Kidney glomerular epithelial cell (primary cell): ENCODE measurements around the gene OOSP3.
"Not testable (repeated sequence)": the region's sequence is repeated elsewhere in the genome, so short reads cannot be mapped to it uniquely, and the experiment has no call there.

Source experiments
- DNase-seq: peaks from one replicate; lab custom pipeline; 2025; lab: John Stamatoyannopoulos, UW

The OOSP3 gene

DNA sequence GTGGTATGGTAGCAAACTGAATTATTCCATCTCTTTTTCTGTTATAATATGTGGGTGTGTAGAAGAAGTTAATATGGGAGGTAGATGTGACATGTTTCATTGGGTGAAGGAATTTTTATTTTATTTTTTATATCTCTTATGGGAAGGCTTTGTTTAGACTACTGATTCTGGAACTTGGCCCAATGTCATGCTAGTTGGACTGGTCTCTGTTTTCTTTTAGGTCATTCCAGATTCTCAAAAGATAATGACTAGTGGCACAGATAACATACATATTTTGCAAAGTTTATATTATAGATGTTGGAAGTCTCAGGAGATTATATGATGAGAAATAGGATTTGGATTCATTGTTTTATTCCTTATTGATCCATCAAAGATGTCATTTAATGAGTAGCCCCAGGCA lies 1.3 kb upstream of the OOSP3 start:
- no peak for DNase-seq

DNA sequence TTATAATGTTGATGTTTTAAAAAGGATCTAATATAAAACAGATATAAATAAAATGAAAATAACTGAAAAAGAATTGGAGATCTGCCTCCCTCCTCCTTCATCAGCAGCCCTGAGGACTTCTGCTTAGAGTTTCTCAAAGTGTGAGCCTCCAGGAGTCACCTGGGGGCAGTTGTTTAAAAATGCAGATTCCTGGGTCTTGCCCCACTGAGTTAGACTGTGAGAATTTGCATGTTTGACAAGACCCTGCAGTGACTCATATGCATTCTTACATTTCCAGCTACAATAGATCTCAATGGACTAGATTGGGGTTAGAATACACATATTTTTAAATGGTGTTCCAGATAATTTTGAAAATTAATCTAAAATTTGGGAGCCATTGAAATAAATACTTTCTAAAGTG lies 798 bp upstream of the OOSP3 start:
- no peak for DNase-seq

DNA sequence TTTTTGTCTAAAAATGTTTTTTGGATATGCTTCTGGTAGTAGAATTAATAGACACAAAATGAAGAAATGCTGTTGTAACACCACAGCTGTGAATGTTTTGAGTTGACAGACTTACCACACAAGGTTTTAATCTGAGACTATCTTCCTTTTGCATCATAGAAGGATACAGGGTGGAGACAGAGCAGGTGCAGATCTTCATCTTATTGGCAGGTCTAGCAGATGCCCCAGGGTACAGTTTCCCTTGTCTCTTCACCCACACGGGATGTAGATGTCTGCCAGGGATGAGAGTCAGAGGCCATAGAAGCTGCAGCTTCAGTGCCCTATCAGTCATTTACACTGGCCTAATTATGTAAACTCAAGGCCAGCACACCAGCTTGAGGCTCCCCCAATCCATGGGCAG lies 985 bp downstream of the OOSP3 start:
- no peak for DNase-seq

DNA sequence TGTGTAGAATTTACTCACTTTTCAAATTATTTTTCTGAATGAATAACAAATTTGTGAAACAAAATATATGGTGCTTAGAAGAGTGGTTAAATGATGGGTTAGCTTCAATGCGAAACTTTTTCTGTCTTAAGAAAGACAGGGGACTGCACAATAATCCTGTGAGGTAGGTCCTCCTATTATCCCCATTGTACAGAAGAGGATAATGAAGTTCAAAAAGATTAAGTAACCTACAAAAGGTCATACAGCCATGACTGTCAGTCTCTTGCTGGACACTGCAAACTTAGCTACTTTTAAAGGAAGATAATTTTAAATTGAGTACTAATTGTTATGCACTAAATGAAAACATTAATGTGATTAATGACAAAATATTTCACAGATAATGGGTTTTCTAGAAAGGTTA lies 5.0 kb downstream of the OOSP3 start:
- no peak for DNase-seq

DNA sequence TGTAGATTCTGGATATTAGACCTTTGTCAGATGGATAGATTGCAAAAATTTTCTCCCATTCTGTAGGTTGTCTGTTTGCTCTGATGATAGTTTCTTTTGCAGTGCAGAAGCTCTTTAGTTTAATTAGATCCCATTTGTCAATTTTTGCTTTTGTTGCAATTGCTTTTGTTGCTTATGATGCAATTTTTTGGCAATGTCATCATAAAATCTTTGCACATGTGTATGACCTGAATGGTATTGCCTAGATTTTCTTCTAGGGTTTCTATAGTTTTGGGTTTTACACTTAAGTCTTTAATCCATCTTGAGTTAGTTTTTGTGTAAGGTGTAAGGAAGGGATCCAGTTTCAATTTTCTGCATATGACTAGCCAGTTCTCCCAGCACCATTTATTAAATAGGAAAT lies 8.6 kb downstream of the OOSP3 start:
- DNase-seq = not testable (repeated sequence)

DNA sequence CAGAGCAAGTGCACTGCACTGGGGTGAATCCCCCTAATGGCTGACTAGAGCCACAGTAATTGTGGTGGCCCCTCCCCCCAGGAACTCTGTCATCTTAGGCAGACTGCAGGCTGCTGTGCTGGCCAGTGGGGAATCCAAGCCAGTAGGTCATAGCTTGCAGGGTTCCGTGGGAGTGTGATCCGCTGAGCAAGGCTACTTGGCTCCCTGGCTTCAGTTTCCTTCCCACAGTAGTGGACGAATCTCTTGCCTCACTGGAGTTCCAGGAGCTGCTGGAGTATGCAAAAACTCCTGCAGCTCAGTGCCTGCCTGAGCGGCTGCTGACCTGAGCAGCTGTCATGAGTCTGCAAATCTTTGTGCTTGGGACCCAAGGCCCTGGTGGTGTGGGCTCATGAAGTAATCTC lies 13.2 kb downstream of the OOSP3 start:
- peak; percentile 49 for DNase-seq

DNA sequence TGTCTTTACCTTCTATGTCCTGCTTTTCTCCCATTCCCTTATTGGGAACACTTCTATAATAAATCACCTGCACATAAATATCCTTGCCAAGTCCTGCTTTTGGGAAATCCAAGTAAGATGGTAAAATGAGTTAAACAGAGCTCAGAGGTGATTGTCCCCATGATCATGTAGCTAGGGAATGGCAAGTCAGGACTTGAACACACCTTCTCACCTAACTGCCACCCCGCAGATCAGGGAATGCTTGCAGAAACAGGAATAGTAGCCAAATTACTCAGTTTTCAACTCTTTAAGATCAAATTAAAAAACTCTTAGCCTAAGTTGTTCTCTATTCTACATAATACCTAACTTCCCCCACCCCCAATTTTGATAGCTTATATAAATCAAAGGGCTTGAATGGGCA lies 16.0 kb downstream of the OOSP3 start:
- DNase-seq = no peak

DNA sequence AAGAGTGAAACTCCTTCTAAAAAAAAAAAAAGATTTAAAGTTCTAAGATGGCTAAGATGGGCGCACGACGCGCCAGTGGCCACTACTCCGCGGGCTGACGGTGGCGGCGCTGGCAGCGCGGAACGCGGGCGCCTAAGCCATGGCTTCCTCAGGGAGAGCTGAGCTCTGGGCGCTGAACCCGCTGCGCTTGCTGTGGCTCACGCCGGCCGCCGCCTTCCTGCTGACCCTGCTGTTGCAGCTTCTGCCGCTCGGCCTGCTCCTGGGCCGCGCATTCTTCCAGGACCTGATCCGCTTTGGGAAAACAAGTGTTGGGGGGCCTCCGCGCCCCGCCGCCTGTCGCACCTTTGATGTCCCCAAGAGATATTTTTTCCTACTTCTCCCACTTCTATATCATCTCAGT lies 19.5 kb downstream of the OOSP3 start:
- DNase-seq = no peak

DNA sequence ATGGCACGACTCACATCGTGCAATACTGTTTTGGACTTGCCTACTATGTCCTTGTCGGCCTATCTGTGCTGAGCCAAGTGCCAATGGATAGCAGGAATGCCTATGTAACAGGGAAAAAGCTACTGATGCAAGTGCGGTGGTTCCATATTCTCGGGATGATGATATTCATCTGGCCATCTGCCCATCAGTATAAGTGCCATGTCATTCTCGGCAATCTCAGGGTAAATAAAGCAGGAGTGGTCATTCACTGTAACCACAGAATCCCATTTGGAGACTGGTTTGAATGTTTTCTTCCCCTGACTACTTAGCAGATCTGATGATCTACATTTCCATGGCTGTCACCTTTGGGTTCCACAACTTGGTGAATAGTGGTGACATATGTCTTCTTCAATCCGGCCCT lies 20.1 kb downstream of the OOSP3 start:
- DNase-seq = no peak

DNA sequence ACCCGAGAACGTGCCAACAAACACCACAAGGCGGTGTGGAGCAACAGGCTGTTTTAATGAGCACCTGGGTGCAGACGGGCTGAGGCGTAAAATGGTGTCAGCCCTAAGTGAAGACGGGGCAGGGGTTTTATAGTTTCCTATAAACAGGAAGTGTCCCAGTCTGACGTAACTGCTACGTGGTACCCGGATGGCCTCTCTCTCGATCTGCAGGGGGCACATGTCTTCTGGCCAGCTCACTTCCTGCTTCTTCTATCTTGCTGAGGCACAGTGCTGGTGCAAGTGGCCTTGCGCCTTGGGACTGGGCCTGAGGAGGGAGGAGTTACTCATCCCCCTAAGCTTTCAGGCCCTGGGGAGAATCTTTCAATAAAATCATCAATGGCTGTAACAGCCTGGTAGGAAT lies 20.9 kb downstream of the OOSP3 start:
- no peak for DNase-seq

DNA sequence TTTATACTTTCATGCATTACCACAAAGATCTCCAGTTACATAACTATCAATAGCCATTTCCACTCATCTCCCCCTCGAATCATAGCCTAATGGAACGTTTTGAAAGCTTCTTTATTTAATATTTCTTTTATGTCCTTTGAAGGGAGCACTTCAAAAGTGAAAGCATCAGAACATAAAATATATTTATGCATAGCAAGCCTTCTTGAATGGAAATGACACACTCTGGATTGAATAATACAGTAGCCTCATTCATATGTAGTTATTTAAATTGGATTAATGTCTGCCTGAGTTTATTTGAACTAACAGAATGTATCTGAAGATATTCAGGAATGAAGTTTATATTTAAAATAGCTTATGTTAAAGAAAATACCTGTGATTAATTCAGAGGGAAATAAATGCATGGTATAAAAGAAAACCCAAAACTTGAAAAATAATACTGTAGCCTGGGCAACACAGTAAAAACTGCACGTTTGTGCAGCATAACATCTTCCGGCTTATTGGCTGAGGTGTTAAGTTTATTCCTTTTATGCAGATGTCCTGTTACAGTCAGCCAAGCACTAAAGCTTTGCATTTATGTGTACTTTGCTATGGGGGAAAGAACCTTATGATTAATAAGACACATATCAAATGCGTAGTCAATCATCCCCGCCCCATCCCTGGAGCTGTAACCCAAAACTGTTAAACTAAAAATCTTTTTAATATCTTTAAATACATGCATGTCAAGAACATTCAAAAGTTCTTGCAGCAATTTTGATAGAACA lies 22.0 kb downstream of the OOSP3 start:
- DNase-seq = no peak

DNA sequence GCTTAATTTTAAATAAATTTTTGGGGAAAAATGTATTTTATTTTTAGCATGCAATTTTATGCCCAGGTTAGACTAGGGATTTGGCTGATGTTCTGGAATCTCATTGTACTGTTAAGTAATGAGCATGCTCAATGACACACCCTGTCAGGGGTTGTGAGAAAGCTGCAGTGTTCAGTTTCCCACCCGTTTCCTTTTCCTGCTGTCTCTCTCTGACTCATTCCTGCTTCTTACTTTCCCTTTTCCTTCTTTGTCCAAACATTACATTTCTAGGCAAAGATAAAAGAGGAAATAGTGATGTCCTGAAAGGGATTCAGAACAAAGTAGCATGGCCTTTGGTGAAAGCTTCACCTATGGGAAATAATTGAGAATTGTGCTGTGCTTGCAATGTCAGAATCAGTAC lies 22.7 kb downstream of the OOSP3 start:
- DNase-seq = no peak

DNA sequence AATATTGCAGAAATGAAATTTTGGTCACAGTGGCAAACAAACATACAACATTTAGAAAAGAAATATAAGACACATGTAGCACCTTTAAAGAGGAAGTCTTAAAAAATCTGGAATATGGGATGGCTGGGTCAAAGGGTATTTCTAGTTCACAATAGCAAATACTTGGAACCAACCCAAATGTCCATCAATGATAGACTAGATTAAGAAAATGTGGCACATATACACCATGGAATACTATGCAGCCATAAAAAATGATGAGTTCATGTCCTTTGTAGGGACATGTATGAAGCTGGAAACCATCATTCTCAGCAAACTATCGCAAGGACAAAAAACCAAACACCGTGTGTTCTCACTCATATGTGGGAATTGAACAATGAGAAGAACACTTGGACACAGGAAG lies 25.0 kb downstream of the OOSP3 start:
- not testable (repeated sequence) for DNase-seq

DNA sequence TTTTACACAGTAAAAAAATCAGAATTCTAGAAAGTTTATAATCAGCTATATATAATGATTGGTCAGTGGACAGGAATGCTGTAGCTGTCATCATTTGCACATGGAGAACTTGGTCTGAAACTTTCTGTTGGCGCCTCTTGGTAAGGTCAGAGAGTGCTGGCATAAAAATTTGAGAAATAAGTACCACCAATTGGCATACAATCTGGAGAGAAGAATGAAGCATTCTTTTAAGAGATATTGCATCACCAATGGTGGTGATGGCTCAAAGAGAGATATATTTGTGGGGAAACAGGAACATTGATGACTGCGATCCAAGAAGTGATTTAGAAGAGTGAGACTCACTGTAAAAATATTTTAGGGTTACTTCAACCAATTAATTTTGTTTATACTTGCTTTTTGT lies 39.9 kb downstream of the OOSP3 start:
- no peak for DNase-seq

DNA sequence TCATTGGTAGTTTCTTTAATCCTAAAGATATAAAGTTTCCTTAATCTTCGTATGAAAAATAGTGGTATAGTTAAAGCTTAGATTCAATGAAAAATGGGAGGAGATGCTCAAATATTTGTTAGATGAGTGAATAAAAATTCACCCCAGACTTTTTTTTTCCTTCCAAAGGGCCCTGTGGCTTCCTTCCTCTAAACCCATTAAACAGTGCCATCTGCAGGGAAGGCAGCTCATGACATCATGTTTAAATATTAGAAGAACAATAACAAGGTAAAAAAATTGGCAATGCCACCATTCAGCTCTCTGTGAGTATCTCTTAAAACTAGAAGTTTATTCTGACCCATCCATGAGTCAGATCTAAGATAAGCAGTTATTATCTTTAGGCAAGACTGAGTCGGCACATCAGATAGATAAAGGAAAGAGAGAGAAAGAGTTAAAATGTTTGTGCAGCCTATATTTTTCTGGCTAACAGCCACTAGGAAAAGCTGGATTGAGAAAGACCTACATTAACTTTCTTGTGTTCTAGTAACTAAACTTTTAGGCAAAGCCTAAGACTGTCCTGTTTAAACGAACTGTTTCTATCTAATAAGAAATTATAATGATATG lies 40.5 kb downstream of the OOSP3 start:
- DNase-seq = peak; percentile 44

DNA sequence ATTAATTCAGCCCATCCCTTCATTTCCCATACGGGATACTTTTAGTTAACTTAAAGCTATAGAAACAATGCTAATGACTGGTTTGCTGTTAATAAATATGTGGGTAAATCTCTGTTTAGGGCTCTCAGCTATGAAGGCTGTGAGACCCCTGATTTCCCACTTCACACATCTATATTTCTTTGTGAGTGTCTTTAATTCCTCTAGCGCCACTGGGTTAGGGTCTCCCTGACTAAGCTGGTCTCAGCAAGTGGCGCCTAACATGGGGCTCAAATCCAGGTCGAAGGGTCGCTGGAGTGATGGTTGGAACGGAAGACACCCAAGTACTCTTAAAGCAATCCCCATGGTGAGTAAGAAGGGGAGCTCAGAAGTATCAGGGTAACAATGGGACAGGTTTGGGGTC lies 45.2 kb downstream of the OOSP3 start:
- DNase-seq = no peak

DNA sequence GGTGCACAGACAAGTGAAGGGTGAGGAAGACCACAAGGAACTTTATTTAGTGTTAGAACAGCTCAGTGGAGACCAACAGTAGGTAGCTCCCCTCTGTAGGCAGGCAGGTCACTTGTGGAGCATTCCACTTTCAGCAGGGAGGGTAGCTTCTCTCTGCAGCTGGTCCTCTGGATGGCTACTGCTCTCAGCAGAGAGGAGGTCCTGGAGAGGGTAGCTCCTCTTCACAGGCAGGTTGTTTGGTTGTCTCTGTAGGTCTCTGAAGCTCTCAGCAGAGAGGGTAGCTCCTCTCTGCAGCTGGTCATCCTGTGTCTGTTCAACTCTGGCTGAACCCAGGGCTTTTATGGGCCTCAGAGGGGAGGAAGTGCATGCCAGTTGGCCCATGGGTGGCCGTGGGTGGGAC lies 53.1 kb downstream of the OOSP3 start:
- DNase-seq = no peak

DNA sequence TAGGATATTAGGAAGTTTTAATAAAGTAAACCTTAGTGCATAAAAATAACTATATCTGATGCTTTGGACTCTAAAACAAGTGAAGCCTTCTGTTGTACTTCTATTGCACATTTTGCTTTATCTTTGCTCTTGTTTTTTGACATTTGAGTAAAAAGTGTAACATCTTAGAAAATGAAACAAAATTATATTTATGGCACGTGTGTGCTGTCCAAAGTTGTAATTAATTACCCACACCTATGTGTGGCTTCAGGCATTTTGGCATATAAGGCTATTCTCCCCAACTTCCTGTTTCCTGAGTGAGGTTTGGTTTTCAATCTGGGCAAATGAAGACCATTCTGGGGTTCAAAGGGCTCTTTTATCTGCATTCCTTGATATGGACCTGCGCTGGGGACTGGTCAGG lies 59.5 kb downstream of the OOSP3 start, which contains the start of gene OOSP1:
Gene OOSP1 (plus strand): TSS at position 301 of the 400 bp plus-strand sequence. CDS start 23 bp downstream, at position 324.
- no peak for DNase-seq

DNA sequence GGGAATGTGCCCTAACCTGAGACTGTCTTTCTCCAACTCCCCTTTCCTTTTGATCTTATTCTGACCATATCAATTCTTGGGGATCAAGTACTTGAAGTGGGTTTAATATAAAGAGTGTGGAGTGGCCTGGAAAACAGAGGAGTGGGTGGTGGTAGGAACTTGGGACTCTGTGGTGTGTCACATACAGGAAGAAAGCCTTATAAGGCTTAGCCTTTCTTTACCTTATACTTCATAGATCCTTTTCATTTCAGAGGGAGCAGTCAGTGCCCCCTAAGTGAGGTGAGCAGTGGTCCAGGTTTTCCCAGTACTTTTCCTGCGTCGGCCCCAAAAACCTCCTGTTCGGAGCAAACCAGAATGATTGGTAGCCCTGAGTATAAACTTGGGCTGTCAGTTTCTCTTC lies 60.1 kb downstream of the OOSP3 start:
- DNase-seq = no peak

DNA sequence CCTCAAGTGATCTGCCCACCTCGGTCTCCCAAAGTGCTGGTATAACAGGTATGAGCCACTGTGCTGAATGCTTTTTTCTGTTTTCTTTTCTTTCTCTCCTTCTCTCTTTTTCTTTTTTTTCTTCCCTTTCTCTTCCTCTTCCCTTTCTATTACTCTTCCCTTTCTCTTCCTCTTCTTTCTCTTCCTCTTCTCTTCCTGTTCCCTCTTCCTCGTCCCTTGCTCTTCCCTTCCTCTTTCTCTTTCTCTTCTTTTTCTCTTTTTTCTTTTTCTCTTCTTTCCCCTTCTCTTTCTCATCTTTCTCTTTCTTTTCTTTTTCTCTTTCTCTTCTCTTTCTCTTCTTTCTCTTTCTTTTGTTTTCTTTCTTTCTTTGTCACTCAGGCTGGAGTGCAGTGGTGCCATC lies 60.9 kb downstream of the OOSP3 start:
- no peak for DNase-seq

DNA sequence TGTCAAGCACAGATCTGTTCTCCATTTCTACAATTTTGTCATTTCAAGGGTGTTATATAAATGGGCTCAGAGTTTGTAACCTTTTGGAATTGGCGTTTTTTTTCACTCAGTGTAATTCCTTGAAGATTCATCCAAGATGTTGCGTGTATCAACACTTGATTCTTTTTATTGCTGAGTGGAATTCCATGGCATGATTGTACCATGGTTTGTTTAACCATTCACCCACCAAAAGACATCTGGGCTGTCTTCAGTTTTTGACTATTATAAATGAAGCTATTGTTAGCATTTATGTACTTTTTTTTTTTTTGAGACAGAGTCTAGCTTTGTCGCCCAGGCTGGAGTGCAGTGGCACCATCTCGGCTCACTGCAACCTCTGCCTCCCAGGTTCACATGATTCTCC lies 62.5 kb downstream of the OOSP3 start:
- no peak for DNase-seq

DNA sequence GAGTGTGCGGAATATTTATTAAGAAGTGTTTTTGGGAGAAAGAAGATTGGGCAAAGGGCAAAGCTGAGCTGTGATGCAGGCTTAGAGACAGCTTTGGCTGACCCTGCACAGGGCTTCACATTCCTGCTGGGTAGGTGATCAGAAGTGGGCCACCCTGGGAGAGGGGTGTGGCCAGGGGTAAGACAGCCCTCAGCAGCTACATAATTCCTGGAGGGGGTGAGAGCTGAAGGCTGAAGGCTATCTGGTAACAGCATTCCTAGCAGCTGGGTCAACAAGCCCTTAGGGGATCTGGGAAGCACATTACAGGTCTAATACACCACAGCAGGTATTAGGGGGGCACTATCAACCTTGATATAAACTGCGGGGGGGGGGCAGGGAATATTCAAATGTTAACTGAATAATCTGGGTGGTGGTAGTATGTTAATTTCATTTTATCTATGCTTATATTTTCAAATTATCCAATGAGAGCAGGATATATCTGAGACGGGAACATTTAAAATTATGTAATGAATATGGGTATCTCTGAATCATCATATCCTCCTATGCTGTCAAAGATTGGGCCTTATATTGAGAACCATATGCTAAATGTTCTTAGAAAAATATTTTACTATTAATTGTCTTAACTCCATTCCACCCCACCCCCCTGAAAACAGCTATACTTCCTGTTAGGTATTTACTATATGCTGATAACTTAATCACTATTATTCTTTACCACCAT lies 65.6 kb downstream of the OOSP3 start:
- DNase-seq = no peak

DNA sequence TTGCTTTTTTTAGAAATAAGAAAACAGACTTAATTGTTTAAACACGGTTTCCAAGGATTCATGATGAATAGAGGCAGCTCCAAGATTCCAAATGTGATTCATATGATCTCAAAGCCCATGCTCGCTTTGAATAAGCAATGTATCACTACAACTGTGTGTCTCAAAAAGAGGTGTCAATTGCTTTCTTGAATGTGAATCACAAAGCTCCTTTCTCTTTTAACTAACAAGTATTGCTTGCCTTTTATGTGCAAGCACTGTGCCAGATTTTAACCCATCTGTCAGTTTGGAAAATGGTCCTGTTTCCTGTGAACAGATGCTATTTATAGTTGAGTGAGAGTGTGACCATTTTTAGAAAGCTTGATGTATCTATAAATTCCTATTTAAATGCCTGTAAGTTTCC lies 66.1 kb downstream of the OOSP3 start:
- DNase-seq = no peak
